ENCODE results near the gene TRIM2. TPM values are rescaled to one million over a fixed set of nuclear protein-coding genes. Genes with fewer than 3 reads are reported as not detected.

The TRIM2 gene
- total RNA-seq, 2 donors from 2014 or later = 120 to 151 TPM

- no peaks in the 10 kb centered on the region for H3K4me1 ChIP-seq
- H3K36me3 ChIP-seq = no peaks in the 10 kb centered on the region
- no peak overlapping the region for H3K27ac ChIP-seq
- no peak for DNase-seq
- no peak overlapping the region for H3K4me3 ChIP-seq
- no peak for TF ChIP-seq CTCF (IDR thresholded peaks at IDR 0.05)
- no peaks in the 10 kb centered on the region for H3K27me3 ChIP-seq
- H3K9me3 ChIP-seq = no peaks in the 10 kb centered on the region
- intact Hi-C loops (cut with DNase I) = no loop called here
- no peak overlapping the region for H3K9ac ChIP-seq (ENCODE audit: low read depth in 2 of 2, low read length in 2 of 2)
These were observed 34.5 kb upstream of the TRIM2 start for GRCh38 chr4:153169776-153170175.

GRCh38 chr4:153170407-153170806, 33.8 kb upstream of the TRIM2 start:
- intact Hi-C loops (cut with DNase I) = no loop called here
- Histone ChIP-seq H3K9ac (ENCODE audit: low read depth in 2 of 2, low read length in 2 of 2) (no peak overlapping the region), H3K4me3 (no peak overlapping the region), H3K36me3 (no peaks in the 10 kb centered on the region), H3K27ac (no peak overlapping the region), H3K4me1 (no peaks in the 10 kb centered on the region), H3K27me3 (no peaks in the 10 kb centered on the region), H3K9me3 (no peaks in the 10 kb centered on the region)
- no peak for TF ChIP-seq CTCF (IDR thresholded peaks at IDR 0.05)
- no peak for DNase-seq

GRCh38 chr4:153174821-153175567, 29.2 kb upstream of the TRIM2 start:
- no peak for DNase-seq
- TF ChIP-seq CTCF (IDR thresholded peaks at IDR 0.05) = no peak
- Histone ChIP-seq H3K4me3 (no peak overlapping the region), H3K27me3 (no peaks in the 10 kb centered on the region), H3K27ac (no peak overlapping the region), H3K9me3 (no peaks in the 10 kb centered on the region), H3K36me3 (no peaks in the 10 kb centered on the region), H3K9ac (ENCODE audit: low read depth in 2 of 2, low read length in 2 of 2) (no peak overlapping the region), H3K4me1 (no peaks in the 10 kb centered on the region)
- intact Hi-C loops (cut with DNase I) = no loop called here

DNA sequence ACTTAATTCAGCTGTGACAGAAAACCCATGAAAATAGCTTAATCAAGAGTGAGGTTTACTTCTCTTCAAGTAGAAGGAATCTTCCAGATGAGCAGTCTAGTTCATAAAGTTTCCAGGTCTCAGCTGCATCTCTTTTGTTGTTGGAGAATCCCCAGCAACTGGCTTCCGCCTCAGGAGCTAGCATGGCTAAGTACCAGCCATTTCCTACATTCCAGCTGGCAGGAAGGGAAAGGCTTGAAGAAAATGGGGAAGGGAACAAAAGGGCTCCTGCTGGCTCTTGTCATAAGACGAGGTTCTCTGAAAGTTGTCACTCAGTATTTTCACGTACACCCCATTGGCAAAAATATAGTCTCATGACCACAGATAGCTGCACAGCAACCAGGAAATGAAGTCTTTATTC, 27.3 kb upstream of the TRIM2 start:
- Histone ChIP-seq H3K27me3 (no peaks in the 10 kb centered on the region), H3K4me3 (no peak overlapping the region), H3K4me1 (no peaks in the 10 kb centered on the region), H3K9ac (ENCODE audit: low read depth in 2 of 2, low read length in 2 of 2) (no peak overlapping the region), H3K9me3 (no peaks in the 10 kb centered on the region), H3K27ac (no peak overlapping the region), H3K36me3 (no peaks in the 10 kb centered on the region)
- DNase-seq = no peak
- no peak for TF ChIP-seq CTCF (IDR thresholded peaks at IDR 0.05)
- intact Hi-C loops (cut with DNase I) = no loop called here

GRCh38 chr4:153177841-153178240, 26.4 kb upstream of the TRIM2 start:
- Histone ChIP-seq H3K9ac (ENCODE audit: low read depth in 2 of 2, low read length in 2 of 2) (no peak overlapping the region), H3K27me3 (no peaks in the 10 kb centered on the region), H3K27ac (no peak overlapping the region), H3K4me1 (no peaks in the 10 kb centered on the region), H3K4me3 (no peak overlapping the region), H3K36me3 (no peaks in the 10 kb centered on the region), H3K9me3 (no peaks in the 10 kb centered on the region)
- no peak for DNase-seq
- intact Hi-C loops (cut with DNase I) = no loop called here
- no peak for TF ChIP-seq CTCF (IDR thresholded peaks at IDR 0.05)

Data from colonic mucosa (tissue), 4 donors.